ENCODE measurements around the gene MYO1B. TPM values are rescaled to one million over a fixed set of nuclear protein-coding genes. Genes with fewer than 3 reads are reported as not detected.
A peak's percentile ranks its signal among the peaks of the same experiment; 100 is the strongest.

Gene MYO1B
- total and polyA plus RNA-seq, 2 of the 4 experiments (the other 2 are of a cell fraction), result 57.2 to 116 TPM

DNA sequence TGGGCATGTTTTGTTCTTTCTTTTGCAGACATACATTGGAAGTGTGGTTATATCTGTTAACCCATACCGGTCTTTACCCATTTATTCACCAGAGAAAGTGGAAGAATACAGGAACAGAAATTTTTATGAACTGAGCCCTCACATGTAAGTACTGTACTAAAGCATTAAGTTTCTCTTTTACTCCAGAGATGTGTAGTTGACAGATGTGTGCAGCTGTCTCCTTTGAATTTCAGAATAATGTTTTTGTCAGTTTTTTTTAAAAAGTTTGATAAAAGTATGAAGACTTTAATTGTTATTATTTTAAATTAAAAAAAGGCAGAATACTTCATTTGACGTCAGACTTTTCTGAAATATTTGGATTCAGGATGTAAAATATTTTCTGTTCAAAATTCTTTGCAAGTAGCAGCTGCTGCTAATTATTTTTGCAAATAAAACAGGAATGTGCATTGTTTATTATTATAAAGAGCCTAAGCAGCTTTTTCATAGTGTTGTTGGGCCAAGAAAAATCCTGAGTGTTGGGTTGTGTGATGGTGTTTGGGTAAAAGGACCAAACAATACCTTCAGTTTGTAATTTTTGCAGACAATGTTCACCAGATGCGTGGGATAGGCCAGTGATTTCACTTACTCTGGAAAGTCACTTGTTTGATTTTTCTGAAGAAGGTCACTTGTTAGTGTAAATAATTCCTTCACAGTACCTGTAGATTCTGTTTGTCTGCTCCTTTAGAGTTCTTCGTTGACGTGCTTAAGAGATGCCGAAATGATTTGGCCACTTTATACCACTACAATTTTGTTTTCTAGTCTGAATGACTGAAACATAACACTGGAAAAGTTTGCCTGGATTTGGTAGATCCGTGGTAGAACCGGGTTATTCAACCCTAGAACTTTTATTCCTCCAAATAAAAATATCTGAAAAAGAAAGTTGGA is 51.1 kb downstream of the MYO1B start:
- intact Hi-C loops (cut with micrococcal nuclease), result loop anchor here (5.0 kb wide), 5 partner anchors 34 to 129 kb away; no protein-coding TSS in a partner anchor
- Histone ChIP-seq H3K9ac (ENCODE audit: low read depth, low read length) (peak overlapping the region; percentile 27; the same call in 1 of the 2 replicates), H3K9me3 (ENCODE audit: control insufficient read depth, insufficient read depth, low read length) (no peaks in the 10 kb centered on the region), H3K23ac (ENCODE audit: low read depth, low read length) (no peak overlapping the region), H3K4me2 (ENCODE audit: low read depth, low read length) (peak overlapping the region; percentile 64; the same call in 1 of the 2 replicates), H4K20me1 (ENCODE audit: insufficient read depth, low read length) (peaks cover 7% of the 10 kb centered on the region; the same call in 1 of the 2 replicates), H3K4ac (ENCODE audit: low read depth, low read length) (no peak overlapping the region; the same call in 1 of the 2 replicates), H4K8ac (ENCODE audit: low read depth in 2 of 2, low read length in 2 of 2) (peak overlapping the region in 1 of 2 experiments; percentile 64; a peak in 2 of 4 replicates), H3K56ac (ENCODE audit: extremely low read depth, insufficient read depth, low read length) (peak overlapping the region; percentile 46; the same call in 1 of the 2 replicates), H2AK9ac (replicated peaks; ENCODE audit: low read depth, low read length, poor library complexity) (no peak overlapping the region), H2AFZ (replicated peaks; ENCODE audit: low read length, poor library complexity) (no peak overlapping the region), H4K91ac (ENCODE audit: insufficient read depth, low read depth, low read length) (peak overlapping the region; percentile 23; the same call in 1 of the 2 replicates), H2BK120ac (ENCODE audit: low read depth, low read length) (peak overlapping the region; percentile 35; the same call in 1 of the 2 replicates), H3K4me3 (ENCODE audit: insufficient read depth, low read depth, low read length) (no peak overlapping the region), H3K27me3 (ENCODE audit: control insufficient read depth, insufficient read depth, low read length) (no peaks in the 10 kb centered on the region), H3K4me1 (ENCODE audit: control insufficient read depth, insufficient read depth, low read length) (peaks cover 26% of the 10 kb centered on the region), H3K18ac (ENCODE audit: low read depth, low read length) (peak overlapping the region; percentile 49; the same call in 1 of the 2 replicates), H4K5ac (ENCODE audit: low read depth, low read length) (peak overlapping the region; percentile 8; the same call in 1 of the 2 replicates), H2AK5ac (ENCODE audit: low read depth, low read length) (peak overlapping the region; percentile 10; the same call in 1 of the 2 replicates), H3K9me1 (ENCODE audit: insufficient read depth, low read length) (peaks cover 11% of the 10 kb centered on the region), H2BK15ac (ENCODE audit: low read depth, low read length) (no peak overlapping the region), H3K27ac (ENCODE audit: insufficient read depth, low read length) (peak overlapping the region; percentile 66; the same call in 1 of the 2 replicates), H3K36me3 (ENCODE audit: control insufficient read depth, insufficient read depth, low read length) (peaks cover 7% of the 10 kb centered on the region), H2BK20ac (ENCODE audit: low read depth, low read length) (peak overlapping the region; percentile 2; the same call in 1 of the 2 replicates), H2BK5ac (ENCODE audit: low read depth, low read length, poor library complexity, severe bottlenecking) (peak overlapping the region; percentile 91), H3K79me1 (ENCODE audit: low read depth in 1 of 2, low read length in 2 of 2) (peaks cover 35 to 75% of the 10 kb centered on the region in 2 experiments), H3K14ac (replicated peaks; ENCODE audit: low read depth, low read length) (no peak overlapping the region; the same call in 1 of the 2 replicates)
- DNase-seq (no peak), ATAC-seq (ENCODE audit: low read depth) (peak; percentile 15; the same call in 1 of the 2 replicates)
- dilution Hi-C loops (cut with HindIII; ENCODE audit: low sequenced_read_pairs, unreplicated experiment), result no loop called here
- CTCF ChIA-PET, result no interaction called here
- WGBS, 2 experiments (ENCODE audit: extremely low coverage in 2 of 2, insufficient read length in 1 of 2), result no CpG with 5 or more reads among the region's 8 CpGs
- BruUV-seq (replicated peaks), result no TSS peak
- POLR2A ChIA-PET (ENCODE audit: unreplicated experiment), result no interaction called here
- in situ Hi-C loops (cut with MboI; ENCODE audit: low sequenced_read_pairs), result no loop called here
- TF ChIP-seq BHLHE40 (IDR thresholded peaks at IDR 0.05; ENCODE audit: low read depth, low read length), result no peak
- no peak for TF ChIP-seq CEBPB (IDR thresholded peaks at IDR 0.05; ENCODE audit: low read depth, low read length)
- no peak for TF ChIP-seq RCOR1 (IDR thresholded peaks at IDR 0.05; ENCODE audit: insufficient replicate concordance, low read length)
- TF ChIP-seq MAZ (IDR thresholded peaks at IDR 0.05; ENCODE audit: borderline replicate concordance, low read depth, low read length), result no peak
- TF ChIP-seq SMC3 (IDR thresholded peaks at IDR 0.05; ENCODE audit: low read depth, low read length), result no peak
- TF ChIP-seq RAD21 (IDR thresholded peaks at IDR 0.05; ENCODE audit: low read length), result no peak
- TF ChIP-seq, protein P1, sequence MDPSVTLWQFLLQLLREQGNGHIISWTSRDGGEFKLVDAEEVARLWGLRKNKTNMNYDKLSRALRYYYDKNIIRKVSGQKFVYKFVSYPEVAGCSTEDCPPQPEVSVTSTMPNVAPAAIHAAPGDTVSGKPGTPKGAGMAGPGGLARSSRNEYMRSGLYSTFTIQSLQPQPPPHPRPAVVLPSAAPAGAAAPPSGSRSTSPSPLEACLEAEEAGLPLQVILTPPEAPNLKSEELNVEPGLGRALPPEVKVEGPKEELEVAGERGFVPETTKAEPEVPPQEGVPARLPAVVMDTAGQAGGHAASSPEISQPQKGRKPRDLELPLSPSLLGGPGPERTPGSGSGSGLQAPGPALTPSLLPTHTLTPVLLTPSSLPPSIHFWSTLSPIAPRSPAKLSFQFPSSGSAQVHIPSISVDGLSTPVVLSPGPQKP (IDR thresholded peaks at IDR 0.05; ENCODE audit: borderline replicate concordance, low read depth, low read length), result no peak
- TF ChIP-seq CTCF (conservative IDR thresholded peaks at IDR 0.05; ENCODE audit: low read depth, low read length), result no peak
- TF ChIP-seq USF2 (IDR thresholded peaks at IDR 0.05; ENCODE audit: low read depth, low read length), result no peak
- TF ChIP-seq RFX5 (IDR thresholded peaks at IDR 0.05; ENCODE audit: low read depth, low read length), result no peak
- no peak for TF ChIP-seq CHD1 (IDR thresholded peaks at IDR 0.05; ENCODE audit: low read depth, low read length)
- TF ChIP-seq FOS (IDR thresholded peaks at IDR 0.05; ENCODE audit: low read depth, low read length), result no peak

Measured in IMR-90 (cell line).